VCaP (cell line): ENCODE data around the gene TFPI2.
"Not testable (repeated sequence)": the region's sequence is repeated elsewhere in the genome, so short reads cannot be mapped to it uniquely, and the experiment has no call there.

ENCODE experiments used
- H3K27ac ChIP-seq: fragments of 450-650 bp; 2 replicates; pipeline ENCODE4 v1.5.1; 2017
- CTCF ChIP-seq: fragments of 450-650 bp; conservative IDR thresholded peaks from 2 replicates; pipeline ENCODE4 v1.5.1; 2017; ENCODE audit warnings: mild to moderate bottlenecking, moderate library complexity

TFPI2 gene

GRCh38 chr7:93926800-93927199 is 36.2 kb upstream of the TFPI2 start:
- H3K27ac ChIP-seq, result no peak overlapping the region
- TF ChIP-seq CTCF, result no peak

DNA sequence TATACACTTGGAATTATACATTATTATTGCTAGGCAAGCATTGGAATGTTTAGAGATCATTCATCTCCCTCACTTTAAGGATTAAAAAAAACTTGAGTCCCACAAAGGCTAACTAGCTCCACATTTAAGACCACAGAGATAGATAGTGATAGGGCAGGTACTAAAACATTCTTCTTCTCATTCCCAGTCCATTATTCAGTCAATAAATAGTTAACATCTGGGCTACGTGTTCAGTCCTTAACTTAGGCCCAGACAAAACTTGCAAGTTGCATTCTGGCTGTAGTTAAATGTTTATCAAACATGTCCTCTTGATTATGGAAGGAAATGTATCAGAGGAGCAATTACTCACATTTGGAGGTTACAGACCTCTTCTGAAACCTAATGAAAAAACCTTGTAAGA is 33.4 kb upstream of the TFPI2 start:
- no peak overlapping the region for H3K27ac ChIP-seq
- no peak for TF ChIP-seq CTCF

GRCh38 chr7:93923296-93923695 is 32.7 kb upstream of the TFPI2 start:
- TF ChIP-seq CTCF, result no peak
- no peak overlapping the region for H3K27ac ChIP-seq

- H3K27ac ChIP-seq, result no peak within 1 kb of the TSS
- TF ChIP-seq CTCF, result no peak
These were observed 31.3 kb upstream of the TFPI2 start, which contains the start of gene GNG11 for GRCh38 chr7:93921607-93922566. Gene GNG11, plus strand, starts transcription at chr7:93921735. Its CDS starts 403 bp downstream, at chr7:93922138.

DNA sequence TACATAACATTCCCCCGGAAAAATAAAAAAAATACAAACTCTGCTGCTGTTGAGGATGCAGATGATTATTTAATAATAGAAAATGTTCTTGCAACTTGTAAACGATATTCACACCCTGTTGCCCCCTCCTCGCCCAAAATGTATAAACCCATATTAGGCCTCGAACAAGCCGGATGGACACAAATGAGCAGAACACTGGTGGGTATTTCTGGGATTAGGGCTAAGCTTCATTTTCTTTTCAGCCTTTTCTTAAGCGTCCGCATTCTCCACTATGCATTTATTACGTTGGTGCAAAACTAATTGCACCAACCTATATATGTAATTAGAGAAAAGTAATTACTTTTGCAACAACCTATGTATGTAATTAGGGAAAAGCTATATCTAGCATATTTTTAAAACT is 30.6 kb upstream of the TFPI2 start:
- H3K27ac ChIP-seq, result no peak overlapping the region
- no peak for TF ChIP-seq CTCF

DNA sequence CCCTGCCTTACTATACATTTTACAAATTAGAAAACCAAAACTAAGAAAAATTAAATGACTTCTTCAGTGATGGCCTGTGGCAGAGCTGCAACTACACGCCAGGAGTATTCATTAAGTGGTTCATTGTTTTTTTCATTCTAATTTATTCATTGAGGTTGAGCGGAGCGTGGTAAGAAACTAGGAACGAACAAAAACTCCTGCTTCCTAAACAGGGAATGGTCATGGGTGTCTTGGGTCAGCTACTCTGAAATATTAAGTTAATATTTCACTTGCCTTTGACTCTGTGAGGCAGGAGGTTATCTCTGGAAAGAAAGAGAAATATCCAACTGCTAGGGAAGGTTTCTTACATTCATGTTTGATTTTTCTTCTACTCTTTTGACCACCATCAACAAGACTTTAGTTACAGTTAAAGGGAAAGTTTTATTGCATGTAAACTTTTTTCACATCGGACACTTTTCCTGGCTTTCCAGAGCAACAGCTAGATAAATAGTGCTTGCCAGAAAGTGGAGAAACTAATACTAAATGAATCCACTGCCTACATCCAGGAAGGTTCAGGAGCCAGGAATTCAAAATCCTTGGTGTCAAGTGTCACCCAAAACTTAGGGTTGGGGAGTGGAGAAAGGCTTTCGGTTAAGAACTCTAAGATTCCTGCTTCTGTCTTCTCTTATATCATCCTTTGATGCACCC is 30.1 kb upstream of the TFPI2 start:
- H3K27ac ChIP-seq, result no peak overlapping the region
- no peak for TF ChIP-seq CTCF

- not testable (repeated sequence) for H3K27ac ChIP-seq
These were observed 25.8 kb upstream of the TFPI2 start for GRCh38 chr7:93916315-93916714.

- H3K27ac ChIP-seq, result not testable (repeated sequence)
These were observed 25.3 kb upstream of the TFPI2 start for GRCh38 chr7:93915888-93916287.

DNA sequence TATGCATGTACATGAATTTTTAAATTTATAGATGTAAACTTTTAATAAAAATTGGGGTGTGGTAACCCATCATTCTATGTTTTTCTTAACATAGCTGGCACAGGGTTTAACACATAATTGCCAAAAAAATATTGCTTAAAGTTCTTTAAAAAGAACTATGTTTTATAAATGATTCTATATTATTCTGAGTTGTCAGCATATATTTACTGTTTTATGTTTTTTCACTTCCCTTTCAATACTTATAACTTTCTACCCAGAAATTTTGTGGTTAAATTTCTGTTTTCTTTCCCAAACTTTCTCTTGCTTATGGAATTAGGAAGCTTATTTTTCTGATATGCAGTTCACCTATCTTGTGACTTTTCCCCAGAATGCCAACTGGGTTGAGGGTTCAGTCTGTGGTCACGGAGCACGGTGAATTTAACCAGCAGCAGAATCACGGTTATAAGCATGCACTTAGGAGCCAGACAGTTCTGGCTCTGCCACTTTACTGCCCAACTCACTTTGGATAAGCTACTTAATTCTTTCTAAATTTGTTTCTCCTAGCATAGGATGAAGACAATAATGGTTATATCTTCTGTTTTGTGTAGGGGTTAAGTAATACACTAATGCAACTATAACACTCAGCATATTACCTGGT is 24.8 kb upstream of the TFPI2 start:
- not testable (repeated sequence) for H3K27ac ChIP-seq
